ENCODE measurements around the gene C6orf132.

GRCh38 chr6:42148058-42148457 lies 5.6 kb upstream of the C6orf132 start:
- TF ChIP-seq EZH2phosphoT487 (IDR thresholded peaks at IDR 0.05; ENCODE audit: insufficient read depth, low read depth) (no peak), EZH2 (IDR thresholded peaks at IDR 0.05; ENCODE audit: insufficient read depth, poor library complexity, severe bottlenecking) (no peak)

Data from GM23248 (cell line).